HCT116 (cell line): ENCODE results near the gene MAEA. TPM values are rescaled to one million over a fixed set of nuclear protein-coding genes. Genes with fewer than 3 reads are reported as not detected.
A peak's percentile ranks its signal among the peaks of the same experiment; 100 is the strongest.

ENCODE experiments used
- ATAC-seq: fragments of 200-7000 bp; cut with Tn5 transposase; 2 replicates; pipeline ENCODE4 v1.9.1; 2020; ENCODE audit warnings: mild to moderate bottlenecking, moderate library complexity
- BruUV-seq: library from RNA; stranded (reverse); fragments of 400-500 nt; replicated peaks from 2 replicates; lab custom pipeline; 2021; lab: Mats Ljungman, UMichigan
- CTCF ChIA-PET: fragments of 300-600 bp; sonication (Branson Sonifier 250); formaldehyde crosslinking; loops from one replicate; lab custom pipeline; 2021; ENCODE audit warnings: antibody characterized with exemption; lab: Charles Lee
- POLR2A ChIA-PET: fragments of 300-600, 350-600 bp; sonication (Branson Sonifier 250); formaldehyde crosslinking; loops from one replicate; lab custom pipeline; 2021; ENCODE audit warnings: antibody characterized with exemption; lab: Charles Lee
- RAD21 ChIA-PET, 2 experiments: fragments of 300-600 bp; sonication (Branson Sonifier 250); formaldehyde crosslinking; loops; one replicate each; lab custom pipeline; 2023; ENCODE audit warnings: low total read pairs in 2 of 2; ENCODE audit not compliant: uncharacterized antibody in 2 of 2, unreplicated experiment in 2 of 2, low non-redundant PET in 1 of 2; lab: Charles Lee
- DNase-seq: peaks from one replicate; pipeline ENCODE4 v3.0.0-alpha.2; 2010; ENCODE audit warnings: low read depth, low spot score
- H2AFZ ChIP-seq: fragments of 200-600 bp; shearing (Covaris generic), sonication (generic); 2 replicates; pipeline ENCODE4 v1.6.1; 2017; ENCODE audit warnings: low read depth, mixed run types, mixed read lengths, antibody characterized with exemption, low read length; ENCODE audit not compliant: poor library complexity, severe bottlenecking
- H3K27ac ChIP-seq: 2 replicates; pipeline ENCODE4 v1.5.1; 2012; ENCODE audit warnings: low read depth, low read length
- H3K27me3 ChIP-seq: fragments of 200-600 bp; sonication (generic); 2 replicates; pipeline ENCODE4 v1.6.1; 2016; ENCODE audit warnings: mixed run types, low read length, mixed read lengths; ENCODE audit not compliant: insufficient read depth
- H3K36me3 ChIP-seq, 2 experiments: fragments of 200-500 bp in 1 of 2; fragments of 200-600 bp in 1 of 2; sonication (Bioruptor generic) in 1 of 2; sonication (generic) in 1 of 2; 2 replicates each; pipeline versions ENCODE4 v1.5.1 to v1.6.1; 2014 to 2016; ENCODE audit warnings: low read length in 2 of 2, inconsistent platforms in 1 of 2, mixed read lengths in 1 of 2, mixed run types in 1 of 2; ENCODE audit not compliant: insufficient read depth in 2 of 2, control insufficient read depth in 1 of 2
- H3K4me1 ChIP-seq, 2 experiments: fragments of 200-600 bp in 1 of 2; sonication (generic) in 1 of 2; 2 replicates each; pipeline versions ENCODE4 v1.5.1 to v1.6.1; 2012 to 2017; ENCODE audit warnings: low read length in 2 of 2, inconsistent platforms in 1 of 2, mild to moderate bottlenecking in 1 of 2, mixed read lengths in 1 of 2, mixed run types in 1 of 2, moderate library complexity in 1 of 2; ENCODE audit not compliant: insufficient read depth in 2 of 2, control insufficient read depth in 1 of 2
- H3K4me2 ChIP-seq: fragments of 200-600 bp; sonication (generic); 2 replicates; pipeline ENCODE4 v1.6.1; 2017; ENCODE audit warnings: mixed run types, low read length, mixed read lengths
- H3K4me3 ChIP-seq, 2 experiments: fragments of 200-600 bp in 1 of 2; sonication (generic) in 1 of 2; replicated peaks in 1 of 2; 2 replicates each; pipeline ENCODE4 v1.5.1; 2011 to 2016; ENCODE audit warnings: low read length in 2 of 2, control low read depth in 1 of 2, low read depth in 1 of 2, mild to moderate bottlenecking in 1 of 2, mixed read lengths in 1 of 2, mixed run types in 1 of 2
- H3K79me2 ChIP-seq: fragments of 200-600 bp; sonication (generic); 2 replicates; pipeline ENCODE4 v1.6.1; 2017; ENCODE audit warnings: mild to moderate bottlenecking, mixed run types, low read length, moderate library complexity, mixed read lengths; ENCODE audit not compliant: insufficient read depth
- H3K9ac ChIP-seq: fragments of 200-600 bp; sonication (generic); 2 replicates; pipeline ENCODE4 v1.6.1; 2016; ENCODE audit warnings: low read length, mixed read lengths
- H3K9me2 ChIP-seq: fragments of 200-600 bp; sonication (generic), shearing (Covaris generic); 2 replicates; pipeline ENCODE4 v1.6.1; 2017; ENCODE audit warnings: mixed run types, mild to moderate bottlenecking, moderate library complexity; ENCODE audit not compliant: insufficient read depth
- H3K9me3 ChIP-seq, 2 experiments: fragments of 200-500 bp in 1 of 2; fragments of 200-600 bp in 1 of 2; sonication (Bioruptor generic) in 1 of 2; sonication (generic) in 1 of 2; 2 replicates each; pipeline ENCODE4 v1.6.1; 2014 to 2017; ENCODE audit warnings: low read length in 2 of 2, mixed read lengths in 2 of 2, inconsistent platforms in 1 of 2, low read depth in 1 of 2, mild to moderate bottlenecking in 1 of 2, mixed run types in 1 of 2, moderate library complexity in 1 of 2; ENCODE audit not compliant: control insufficient read depth in 1 of 2, insufficient read depth in 1 of 2
- H4K20me1 ChIP-seq: fragments of 200-600 bp; sonication (generic), shearing (Covaris generic); 2 replicates; pipeline ENCODE4 v1.6.1; 2017; ENCODE audit warnings: mixed run types, mild to moderate bottlenecking, moderate library complexity; ENCODE audit not compliant: insufficient read depth
- ATF3 ChIP-seq: IDR thresholded peaks from 2 replicates; pipeline ENCODE4 v1.6.1; 2012
- CEBPB ChIP-seq: IDR thresholded peaks from 2 replicates; pipeline ENCODE4 v1.6.1; 2012; ENCODE audit warnings: low read depth
- CTCF ChIP-seq, 3 experiments: fragments of 200-600 bp in 1 of 3; sonication (generic) in 1 of 3; IDR thresholded peaks in 2 of 3; conservative IDR thresholded peaks in 1 of 3; 2 replicates each; pipeline ENCODE4 v1.5.1; 2012 to 2017; ENCODE audit warnings: low read depth in 2 of 3, low read length in 2 of 3, antibody characterized with exemption in 1 of 3, borderline replicate concordance in 1 of 3, control low read depth in 1 of 3, mild to moderate bottlenecking in 1 of 3, mixed read lengths in 1 of 3, mixed run types in 1 of 3, moderate library complexity in 1 of 3; ENCODE audit not compliant: insufficient read depth in 1 of 3
- EGR1 ChIP-seq: IDR thresholded peaks from 2 replicates; pipeline ENCODE4 v1.6.1; 2012; ENCODE audit warnings: low read depth
- ELF1 ChIP-seq: IDR thresholded peaks from 2 replicates; pipeline ENCODE4 v1.6.1; 2012; ENCODE audit warnings: low read depth, borderline replicate concordance
- EZH2 ChIP-seq: fragments of 200-600 bp; sonication (generic); IDR thresholded peaks from 2 replicates; pipeline ENCODE4 v1.6.1; 2017; ENCODE audit warnings: antibody characterized with exemption, mixed run types
- JUND ChIP-seq: IDR thresholded peaks from 2 replicates; pipeline ENCODE4 v1.6.1; 2012
- MAX ChIP-seq: IDR thresholded peaks from 2 replicates; pipeline ENCODE4 v1.6.1; 2012
- POLR2AphosphoS5 ChIP-seq: IDR thresholded peaks from 2 replicates; pipeline ENCODE4 v1.6.1; 2011; ENCODE audit warnings: mild to moderate bottlenecking, low read depth, low read length, moderate library complexity
- RAD21 ChIP-seq: IDR thresholded peaks from 2 replicates; pipeline ENCODE4 v1.6.1; 2012; ENCODE audit warnings: low read depth, mild to moderate bottlenecking
- REST ChIP-seq: IDR thresholded peaks from 2 replicates; pipeline ENCODE4 v1.6.1; 2012; ENCODE audit warnings: low read depth
- SIN3A ChIP-seq: IDR thresholded peaks from 2 replicates; pipeline ENCODE4 v1.6.1; 2012; ENCODE audit warnings: low read depth
- SP1 ChIP-seq: IDR thresholded peaks from 2 replicates; pipeline ENCODE4 v1.6.1; 2012; ENCODE audit warnings: low read depth
- SRF ChIP-seq: IDR thresholded peaks from 2 replicates; pipeline ENCODE4 v1.6.1; 2012; ENCODE audit warnings: low read depth
- TCF7L2 ChIP-seq: IDR thresholded peaks from 2 replicates; pipeline ENCODE4 v1.7.0; 2011; ENCODE audit warnings: borderline replicate concordance, inconsistent platforms; ENCODE audit not compliant: insufficient read depth, insufficient read length; ENCODE audit errors: extremely low read depth
- YY1 ChIP-seq: IDR thresholded peaks from 2 replicates; pipeline ENCODE4 v1.6.1; 2011; ENCODE audit warnings: low read length, low read depth, moderate library complexity, mild to moderate bottlenecking; ENCODE audit not compliant: insufficient replicate concordance; ENCODE audit errors: extremely low read depth
- ZBTB33 ChIP-seq: IDR thresholded peaks from 2 replicates; pipeline ENCODE4 v1.6.1; 2011; ENCODE audit warnings: mild to moderate bottlenecking, low read length, moderate library complexity; ENCODE audit not compliant: insufficient replicate concordance; ENCODE audit errors: extremely low read depth
- ZFX ChIP-seq: fragments of 450-650 bp; IDR thresholded peaks from 2 replicates; pipeline ENCODE4 v1.6.1; 2017
- ZNF274 ChIP-seq: fragments of 200-500 bp; sonication (Bioruptor generic); IDR thresholded peaks from 2 replicates; pipeline ENCODE4 v1.6.1; 2014; ENCODE audit warnings: mild to moderate bottlenecking, low read depth, low read length, inconsistent platforms
- intact Hi-C: fragments of 100-400 bp; cut with micrococcal nuclease; formaldehyde crosslinking; loops from 2 replicates; pipeline ENCODE4 v1.10.0; 2022
- total RNA-seq: library from RNA; stranded (reverse); gene quantifications from one replicate; pipeline ENCODE4 v1.2.1, GENCODE V29; 2021; ENCODE audit not compliant: unreplicated experiment

The MAEA gene
- total RNA-seq, 1 experiment from 2014 or later: 88.3 TPM

GRCh38 chr4:1346781-1347409 is 57.2 kb downstream of the MAEA start, which contains the start of gene UVSSA:
UVSSA (plus strand) TSS chr4:1347208; CDS start chr4:1348092, 884 bp downstream.
- ATAC-seq (peak; percentile 91), DNase-seq (peak; percentile 99)
- Histone ChIP-seq H3K9me3 (no peaks in the 10 kb centered on the region), H3K9me2 (no peaks in the 10 kb centered on the region), H3K27ac (peak within 1 kb of the TSS; percentile 99), H3K27me3 (no peaks in the 10 kb centered on the region), H3K79me2 (peaks cover 29% of the 10 kb centered on the region), H2AFZ (no peak within 1 kb of the TSS), H3K9ac (peak within 1 kb of the TSS; percentile 93), H4K20me1 (no peaks in the 10 kb centered on the region), H3K36me3 (peaks cover 0 to 2% of the 10 kb centered on the region in 2 experiments; a peak in 1 of 4 replicates), H3K4me1 (peaks cover 8 to 32% of the 10 kb centered on the region in 2 experiments), H3K4me2 (peak within 1 kb of the TSS; percentile 90), H3K4me3 (peak within 1 kb of the TSS; percentile 74 to 76)
- no TSS peak for BruUV-seq
- TF ChIP-seq JUND: no peak
- no peak for TF ChIP-seq EGR1
- TF ChIP-seq EZH2: no peak
- TF ChIP-seq TCF7L2: peak; percentile 37
- no peak for TF ChIP-seq ZFX
- peak; percentile 60 for TF ChIP-seq YY1
- no peak for TF ChIP-seq CEBPB
- TF ChIP-seq CTCF (IDR thresholded peaks at IDR 0.05 in 2 of 3, conservative IDR thresholded peaks at IDR 0.05 in 1 of 3; ENCODE audit: borderline replicate concordance in 1 of 3, insufficient read depth in 1 of 3, low read depth in 2 of 3, low read length in 2 of 3): no peak
- no peak for TF ChIP-seq SIN3A
- no peak for TF ChIP-seq MAX
- no peak for TF ChIP-seq ELF1
- TF ChIP-seq REST: no peak
- TF ChIP-seq SRF: no peak
- peak; percentile 48 for TF ChIP-seq ZBTB33
- TF ChIP-seq ATF3: no peak
- TF ChIP-seq SP1: no peak
- TF ChIP-seq POLR2AphosphoS5: peak; percentile 82
- no peak for TF ChIP-seq ZNF274
- TF ChIP-seq RAD21: no peak
- RAD21 ChIA-PET: no interaction called here
- intact Hi-C loops: loop anchor here (1.0 to 5.0 kb wide), 2 partner anchors 60 to 99 kb away; partner anchors contain the start of gene MAEA
- POLR2A ChIA-PET: interaction anchor here (1.3 to 2.1 kb wide), 3 partner anchors 14 to 99 kb away, joined by 3 to 8 read pairs (median 3); partner anchors contain the start of gene CTBP1
- CTCF ChIA-PET: interaction anchor here (0.8 to 1.0 kb wide), 3 partner anchors 9 to 183 kb away, joined by 3 to 5 read pairs (median 3); no protein-coding TSS in a partner anchor
